Stimulated activated CD8-positive, alpha-beta memory T cell treated with anti-CD3 and anti-CD28 coated beads, Interleukin-7, amount 100 ng/mL, for 1 hour (primary cell): ENCODE data around the gene FAM117A.

Experiments
- DNase-seq, 2 donors: peaks; one replicate each; pipeline ENCODE4 v3.0.0-alpha.2; 2020; ENCODE audit warnings: low read depth in 2 of 2

Gene FAM117A, protein sequence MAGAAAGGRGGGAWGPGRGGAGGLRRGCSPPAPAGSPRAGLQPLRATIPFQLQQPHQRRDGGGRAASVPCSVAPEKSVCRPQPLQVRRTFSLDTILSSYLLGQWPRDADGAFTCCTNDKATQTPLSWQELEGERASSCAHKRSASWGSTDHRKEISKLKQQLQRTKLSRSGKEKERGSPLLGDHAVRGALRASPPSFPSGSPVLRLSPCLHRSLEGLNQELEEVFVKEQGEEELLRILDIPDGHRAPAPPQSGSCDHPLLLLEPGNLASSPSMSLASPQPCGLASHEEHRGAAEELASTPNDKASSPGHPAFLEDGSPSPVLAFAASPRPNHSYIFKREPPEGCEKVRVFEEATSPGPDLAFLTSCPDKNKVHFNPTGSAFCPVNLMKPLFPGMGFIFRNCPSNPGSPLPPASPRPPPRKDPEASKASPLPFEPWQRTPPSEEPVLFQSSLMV

DNA sequence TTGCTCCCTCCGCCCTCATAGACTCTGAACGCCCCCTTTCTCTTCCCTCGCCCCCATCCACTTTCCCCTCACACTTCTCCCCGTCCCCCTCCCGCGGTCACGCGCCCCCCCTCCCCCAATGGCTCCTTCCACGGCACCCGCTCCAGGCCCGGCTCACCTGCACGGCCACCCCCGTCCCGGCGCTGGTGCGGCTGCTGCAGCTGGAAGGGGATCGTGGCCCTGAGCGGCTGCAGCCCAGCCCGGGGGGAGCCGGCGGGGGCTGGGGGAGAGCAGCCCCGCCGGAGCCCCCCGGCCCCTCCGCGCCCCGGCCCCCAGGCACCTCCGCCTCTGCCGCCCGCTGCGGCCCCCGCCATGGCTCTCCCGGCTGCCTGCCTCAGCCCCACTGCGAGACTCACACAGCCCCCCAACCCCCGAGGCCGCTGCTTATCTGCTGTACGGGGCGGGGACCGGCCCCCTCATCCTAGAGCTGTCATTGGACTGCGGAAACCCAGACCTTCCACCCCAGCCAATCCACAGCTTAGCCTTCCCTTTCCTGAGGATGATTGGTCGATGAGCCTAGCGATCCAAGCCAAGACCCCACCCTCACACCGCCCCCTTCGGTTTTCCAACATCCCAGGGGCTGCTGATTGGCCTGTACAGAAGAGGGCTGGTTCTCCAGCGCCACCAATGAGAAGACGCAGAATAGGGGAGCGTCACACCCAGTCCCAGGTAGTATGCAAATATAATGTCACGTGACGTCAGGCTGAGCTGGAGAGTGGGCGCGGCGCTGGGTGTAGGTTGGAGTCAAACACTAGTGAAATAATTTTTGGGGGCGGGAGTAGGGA, at the start of gene FAM117A:
TSS of gene FAM117A (minus strand) at position 397 of the 824 bp plus-strand sequence. CDS start at position 353, 44 bp downstream.
- peak; percentile 80 to 85 for DNase-seq

DNA sequence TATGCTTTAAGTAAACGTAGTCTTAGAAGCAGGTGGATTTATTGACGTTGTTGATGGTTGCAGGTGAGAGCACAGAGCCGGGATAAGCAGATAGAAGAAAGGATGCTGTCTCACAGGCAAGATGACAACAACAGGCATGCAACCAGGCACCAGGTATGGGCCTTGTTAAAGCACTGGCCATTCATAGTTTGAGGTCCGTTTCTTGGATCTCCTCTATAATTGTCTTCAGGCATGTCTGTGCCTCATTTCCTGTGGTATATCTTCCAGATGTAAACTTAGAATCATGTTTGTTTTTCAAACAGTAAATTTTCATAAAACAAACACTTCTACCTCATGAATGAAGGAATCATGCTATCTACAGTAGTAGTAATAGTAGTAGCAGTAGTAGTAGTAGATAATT, 45.1 kb upstream of the FAM117A start:
- no peak for DNase-seq

DNA sequence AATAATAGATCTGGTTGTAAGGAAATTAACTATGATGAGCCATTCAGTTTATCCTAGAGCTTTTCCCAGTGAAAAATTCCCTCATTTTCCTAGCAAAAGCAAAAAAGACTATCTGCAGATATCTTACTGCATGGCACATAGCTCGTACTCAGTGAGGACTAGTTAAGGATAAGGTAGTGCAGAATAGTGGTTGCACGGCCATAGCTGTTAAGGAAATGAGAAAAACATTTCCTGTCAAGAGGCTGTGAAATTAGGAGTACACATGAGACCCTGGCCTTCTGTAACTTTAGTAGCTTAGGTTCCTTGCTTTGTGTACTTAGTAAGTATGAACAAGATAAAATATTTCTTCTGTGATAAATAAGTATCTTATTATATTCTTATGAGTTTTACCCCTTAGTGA, 34.8 kb upstream of the FAM117A start:
- no peak for DNase-seq

DNA sequence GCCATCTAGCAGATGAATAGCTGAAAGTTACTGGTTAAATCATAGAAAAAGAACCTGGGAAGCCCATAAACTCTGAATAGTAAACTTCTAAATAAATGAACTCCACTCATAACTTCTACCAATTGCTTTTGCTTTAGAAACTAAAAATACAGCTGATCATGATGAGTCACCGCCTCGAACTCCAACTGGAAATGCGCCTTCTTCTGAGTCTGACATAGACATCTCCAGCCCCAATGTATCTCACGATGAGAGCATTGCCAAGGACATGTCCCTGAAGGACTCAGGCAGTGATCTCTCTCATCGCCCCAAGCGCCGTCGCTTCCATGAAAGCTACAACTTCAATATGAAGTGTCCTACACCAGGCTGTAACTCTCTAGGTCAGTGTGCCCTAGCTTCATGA, 34.3 kb upstream of the FAM117A start:
- no peak for DNase-seq

DNA sequence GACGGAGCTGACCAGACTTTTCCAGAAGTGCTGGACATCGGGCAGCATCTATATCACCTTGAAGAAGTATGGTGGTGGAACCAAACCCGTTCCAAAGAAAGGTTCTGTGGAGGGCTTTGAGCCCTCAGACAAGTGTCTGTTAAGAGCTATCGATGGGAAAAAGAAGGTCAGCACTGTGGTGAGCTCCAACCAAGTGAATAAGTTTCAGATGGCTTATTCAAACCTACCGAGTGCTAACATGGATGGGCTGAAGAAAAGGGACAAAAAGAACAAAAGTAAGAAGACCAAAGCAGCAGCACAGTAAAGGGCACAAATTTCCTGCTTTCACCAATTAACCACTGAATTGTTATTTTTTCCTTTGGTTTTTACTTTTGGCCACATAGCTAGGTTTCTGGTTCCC, 31.4 kb upstream of the FAM117A start:
- no peak for DNase-seq

DNA sequence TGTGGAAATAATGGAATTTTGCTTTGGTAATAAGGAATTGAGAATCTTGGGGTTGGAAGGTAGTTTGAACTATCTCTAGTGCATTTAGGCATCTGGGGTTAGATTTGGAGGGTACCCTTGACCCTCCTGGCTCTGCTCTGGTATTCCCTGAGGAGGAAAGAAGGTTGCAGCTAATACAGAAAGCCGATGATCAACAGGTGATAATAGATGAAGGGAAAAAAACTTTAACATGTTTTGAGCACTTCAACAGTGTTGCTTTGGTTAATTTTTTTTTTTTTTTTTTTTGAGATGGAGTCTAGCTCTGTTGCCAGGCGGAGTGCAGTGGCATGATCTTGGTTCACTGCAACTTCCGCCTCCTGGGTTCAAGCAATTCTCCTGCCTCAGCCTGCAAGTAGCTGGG, 29.4 kb upstream of the FAM117A start:
- no peak for DNase-seq

DNA sequence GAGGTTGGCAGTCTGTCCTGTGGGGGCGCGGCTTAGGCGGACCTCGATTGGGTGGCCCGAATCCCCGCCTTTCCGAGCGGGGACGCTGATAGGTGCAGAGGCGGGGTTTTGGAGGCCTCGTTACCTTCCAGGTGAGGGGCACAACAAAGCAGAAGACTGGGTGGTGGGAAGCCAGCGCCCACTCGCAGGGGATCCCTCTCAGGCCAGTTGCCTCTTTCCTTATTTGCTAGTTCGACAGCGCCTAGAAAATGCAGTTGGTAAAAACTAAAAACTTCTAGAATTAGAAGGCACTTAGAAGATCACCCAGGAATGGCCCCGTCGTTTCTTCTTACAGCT, 25.3 kb upstream of the FAM117A start:
- no peak for DNase-seq

DNA sequence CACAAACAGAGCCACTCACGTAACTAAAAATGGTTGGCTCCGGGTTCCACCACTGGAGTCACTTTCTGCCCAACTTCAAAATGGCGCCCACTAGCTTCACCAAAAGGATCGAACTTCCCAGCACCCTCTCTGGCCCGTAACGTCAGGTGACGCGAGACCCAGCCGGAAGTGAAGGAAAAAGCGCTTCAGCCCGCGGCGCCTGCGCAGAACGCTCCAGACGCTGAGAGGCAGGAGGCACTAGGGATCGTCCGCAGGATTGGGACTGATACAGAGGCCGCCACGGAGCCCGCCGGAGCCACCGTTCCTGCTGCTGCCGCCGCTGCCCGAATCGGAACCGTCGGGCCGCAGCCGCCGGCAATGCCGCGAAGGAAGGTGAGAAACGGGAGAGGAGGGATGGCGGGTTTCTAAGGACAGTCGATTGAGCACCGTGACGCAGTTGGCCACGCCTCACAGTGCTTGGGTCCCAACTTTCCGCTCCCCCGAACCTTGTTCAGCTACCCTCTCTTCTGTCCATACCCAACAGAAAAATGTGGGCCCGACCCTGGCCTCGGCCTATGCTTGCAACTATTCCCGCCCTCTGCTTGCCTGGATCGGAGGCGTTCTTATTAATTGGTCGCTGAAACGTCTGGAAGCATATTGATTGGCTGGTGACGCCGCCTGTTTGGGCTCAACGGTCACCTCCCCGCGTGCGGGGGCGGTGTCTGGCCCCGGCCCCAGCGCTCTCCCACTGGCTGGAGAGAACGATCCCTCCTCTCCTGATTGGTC, 24.7 kb upstream of the FAM117A start, which contains the start of gene KAT7:
TSS of gene KAT7 (plus strand) at position 204 of the 765 bp plus-strand sequence. CDS start at position 358, 154 bp downstream.
- DNase-seq = peak; percentile 94

DNA sequence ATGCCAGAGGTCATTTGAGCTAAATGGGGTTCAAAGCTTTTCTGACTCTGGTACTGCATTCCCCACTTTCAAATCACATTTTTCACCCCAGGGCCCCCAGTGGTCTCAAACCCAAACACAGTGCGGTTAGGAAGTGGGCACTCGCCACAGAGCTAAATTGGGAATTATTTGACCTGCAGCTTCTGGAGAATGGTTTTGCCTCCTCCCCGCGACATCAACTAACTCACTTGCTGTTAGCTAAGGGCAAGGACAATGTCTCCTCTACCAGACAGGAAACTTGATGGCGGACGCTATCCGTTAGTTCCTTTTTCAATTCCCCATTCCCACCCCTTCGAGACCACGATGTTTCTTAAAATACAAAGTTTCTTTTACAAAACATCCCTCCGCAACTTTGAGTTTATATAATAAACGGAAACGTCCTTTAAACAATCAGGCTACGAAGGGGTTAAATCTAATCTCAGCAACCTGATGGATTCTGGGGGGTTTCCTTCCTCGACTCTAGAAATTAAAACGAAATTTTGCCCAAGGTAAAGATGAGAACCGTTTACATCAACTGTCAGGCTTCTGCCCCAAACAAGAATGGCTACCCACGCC, 24.1 kb upstream of the FAM117A start:
- no peak for DNase-seq

DNA sequence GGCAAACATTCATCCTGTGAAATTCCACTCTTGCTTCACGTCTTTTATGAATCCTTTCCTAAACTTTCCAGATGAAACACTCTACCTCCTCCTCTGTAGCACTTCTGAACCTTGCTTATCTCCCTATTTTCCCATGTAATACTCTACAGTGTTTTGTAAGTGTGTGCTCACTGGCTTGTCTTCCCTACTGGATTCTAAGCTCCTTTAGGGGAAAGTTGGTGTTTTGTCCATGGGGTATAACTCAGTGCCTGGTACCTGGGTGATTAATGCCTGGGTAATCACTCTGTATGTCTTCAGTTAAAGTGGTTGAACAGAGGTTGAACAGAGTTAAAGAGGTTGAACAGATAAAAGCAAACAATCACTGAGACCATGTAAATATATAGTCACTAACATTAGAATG, 20.7 kb upstream of the FAM117A start:
- DNase-seq = no peak

DNA sequence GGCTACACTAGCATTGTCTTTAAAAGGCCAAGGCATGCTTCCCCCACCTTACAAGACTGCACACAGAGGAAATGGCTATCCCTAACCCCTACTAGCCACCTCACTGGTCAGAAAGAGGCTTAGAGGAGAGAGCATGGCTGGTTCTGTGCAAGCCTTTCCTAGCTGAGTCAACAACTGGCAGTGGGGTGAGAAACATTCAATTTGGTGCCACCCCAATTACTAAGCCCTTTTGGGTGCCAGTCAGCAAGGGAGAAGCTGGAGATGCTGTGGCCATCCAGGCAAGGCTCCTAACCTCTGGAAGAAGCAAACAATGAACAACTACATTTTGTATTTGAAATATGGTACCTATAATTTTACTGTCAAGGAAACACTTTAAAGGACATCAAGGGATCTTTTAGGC, 19.9 kb upstream of the FAM117A start:
- no peak for DNase-seq

DNA sequence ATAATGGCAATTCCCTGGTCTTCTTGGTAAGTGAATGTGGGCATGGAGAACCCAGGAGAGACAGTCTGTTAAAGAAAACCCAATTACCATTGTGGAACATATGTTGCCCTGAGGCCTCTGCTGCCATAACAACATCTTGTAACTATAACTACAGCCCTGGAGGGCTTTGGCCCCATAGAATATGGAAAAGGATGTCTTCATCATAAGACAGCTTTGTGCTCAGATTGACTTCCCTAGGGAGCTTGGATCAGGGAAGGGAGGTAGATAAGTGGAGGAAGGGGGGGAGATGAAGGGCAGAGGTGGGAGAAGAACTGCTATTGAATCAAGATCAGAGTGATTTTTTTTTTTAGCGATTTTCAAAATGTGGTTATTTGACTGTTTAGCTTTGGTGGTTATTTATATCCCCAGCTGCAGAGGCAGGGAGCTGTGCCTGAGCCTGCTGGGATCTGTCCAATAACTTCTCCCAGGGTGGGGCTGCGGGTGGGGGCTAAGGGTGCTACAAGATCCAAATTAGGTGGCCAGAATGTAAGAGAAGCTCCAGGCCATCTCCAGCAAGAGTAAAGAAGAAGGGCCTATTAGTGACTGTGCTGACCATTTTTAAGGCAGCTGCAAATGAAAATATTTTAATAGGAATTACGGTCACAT, 19.3 kb upstream of the FAM117A start:
- DNase-seq = no peak

DNA sequence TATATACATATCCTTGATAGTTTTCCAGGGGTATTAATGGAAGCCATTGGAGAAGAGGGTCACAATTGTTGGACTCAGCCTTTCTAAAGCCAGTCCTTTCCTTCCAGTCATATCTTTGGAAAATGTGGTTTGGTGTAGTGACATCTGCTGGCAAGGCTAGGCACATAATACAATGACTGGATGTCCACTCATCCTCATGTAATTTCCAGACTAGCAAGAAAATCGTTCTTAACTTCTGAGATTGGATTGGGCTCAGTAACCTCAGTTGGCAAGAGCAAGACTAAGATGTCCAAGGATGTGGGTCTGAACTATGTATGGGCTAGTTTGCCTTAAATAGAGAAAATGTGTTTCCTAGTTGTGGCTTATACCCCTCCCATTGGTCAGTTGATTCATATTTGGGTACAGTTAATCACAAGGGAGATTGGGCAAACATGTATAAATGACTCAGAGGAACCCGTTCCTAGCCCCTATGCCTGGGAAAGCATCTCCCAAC, 15.9 kb upstream of the FAM117A start:
- DNase-seq = no peak

DNA sequence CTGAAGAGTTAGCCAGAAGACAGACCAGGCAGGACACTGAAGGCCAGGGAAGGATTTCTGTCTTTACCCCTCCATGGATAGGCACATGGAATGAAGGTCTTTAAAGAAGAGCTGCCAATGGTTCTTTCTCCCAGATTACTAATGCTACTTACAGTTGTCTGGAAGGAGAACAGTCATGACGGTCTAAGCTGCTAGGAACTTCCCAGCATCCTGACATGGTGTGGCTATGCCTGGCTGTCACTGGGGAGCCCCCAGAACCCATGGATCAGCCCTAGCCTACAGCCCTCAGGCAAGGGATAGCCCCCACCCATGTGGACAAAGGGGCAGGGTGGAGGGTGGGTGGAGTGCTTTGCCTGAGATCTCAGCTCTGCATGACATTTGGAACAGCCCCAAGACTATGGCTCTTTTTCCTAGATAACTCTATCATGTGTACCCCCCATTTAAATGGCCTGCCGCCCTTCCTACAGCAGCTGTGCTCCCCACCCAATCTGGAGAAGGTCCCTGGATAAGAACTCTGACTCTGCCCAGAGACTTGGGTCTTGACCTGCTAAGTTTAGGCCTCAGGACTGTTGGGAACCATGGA, 15.3 kb upstream of the FAM117A start:
- no peak for DNase-seq

DNA sequence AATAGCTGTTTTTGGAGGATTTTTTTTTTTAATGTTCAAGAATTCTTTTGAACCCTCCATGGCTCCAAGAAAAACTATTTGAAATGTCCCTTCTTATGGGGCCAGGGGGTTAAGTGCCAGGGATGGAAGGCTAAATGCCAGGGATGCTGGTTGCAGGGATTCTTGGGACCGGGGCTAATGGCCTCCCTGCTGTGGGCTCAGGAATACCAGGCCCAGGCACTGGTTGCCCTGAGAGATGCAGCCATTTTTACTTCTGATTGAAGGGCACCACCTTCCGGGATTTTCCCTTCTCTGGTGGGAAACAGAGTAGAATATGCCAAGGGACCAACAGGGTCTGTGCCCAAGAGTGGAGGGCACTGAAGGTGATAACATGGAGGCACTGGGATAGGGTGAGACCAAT, 13.6 kb upstream of the FAM117A start:
- DNase-seq = no peak

DNA sequence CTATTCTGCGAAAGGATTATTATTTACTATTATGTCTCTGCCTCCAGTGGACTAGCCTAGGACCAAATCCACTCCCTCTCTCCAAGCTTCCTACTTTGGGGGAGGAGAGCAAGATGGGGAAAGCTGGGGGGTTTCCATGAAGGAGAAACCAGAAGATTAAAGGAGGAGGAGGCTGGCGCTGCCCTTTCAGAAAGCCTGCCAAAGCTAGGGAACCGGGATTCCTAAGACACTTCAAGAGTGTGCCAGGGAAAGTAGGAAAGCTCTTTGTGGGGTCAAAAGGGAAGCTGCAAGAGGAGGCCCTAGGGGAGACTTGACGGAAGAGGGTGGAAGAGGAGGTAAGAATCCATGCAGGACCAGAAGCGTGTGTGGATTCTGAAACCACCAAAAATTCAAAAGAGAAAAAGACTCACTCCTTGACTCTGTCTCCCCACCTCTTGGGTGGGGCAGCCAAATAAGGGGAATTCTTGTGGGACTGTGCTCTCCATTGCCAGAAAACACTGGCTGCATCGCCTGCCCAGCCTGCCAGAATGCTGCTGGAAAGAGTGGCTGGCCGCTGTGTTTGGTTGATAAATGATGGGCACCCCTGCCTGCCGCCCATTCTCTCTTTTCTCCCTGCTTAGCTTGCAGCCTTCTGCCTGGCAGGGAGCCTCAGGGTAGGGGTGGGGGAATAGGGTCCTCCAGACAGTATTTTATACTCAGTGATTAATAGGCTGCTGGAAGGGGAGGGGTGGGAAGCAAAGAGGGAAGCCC, 12.8 kb upstream of the FAM117A start:
- no peak for DNase-seq

DNA sequence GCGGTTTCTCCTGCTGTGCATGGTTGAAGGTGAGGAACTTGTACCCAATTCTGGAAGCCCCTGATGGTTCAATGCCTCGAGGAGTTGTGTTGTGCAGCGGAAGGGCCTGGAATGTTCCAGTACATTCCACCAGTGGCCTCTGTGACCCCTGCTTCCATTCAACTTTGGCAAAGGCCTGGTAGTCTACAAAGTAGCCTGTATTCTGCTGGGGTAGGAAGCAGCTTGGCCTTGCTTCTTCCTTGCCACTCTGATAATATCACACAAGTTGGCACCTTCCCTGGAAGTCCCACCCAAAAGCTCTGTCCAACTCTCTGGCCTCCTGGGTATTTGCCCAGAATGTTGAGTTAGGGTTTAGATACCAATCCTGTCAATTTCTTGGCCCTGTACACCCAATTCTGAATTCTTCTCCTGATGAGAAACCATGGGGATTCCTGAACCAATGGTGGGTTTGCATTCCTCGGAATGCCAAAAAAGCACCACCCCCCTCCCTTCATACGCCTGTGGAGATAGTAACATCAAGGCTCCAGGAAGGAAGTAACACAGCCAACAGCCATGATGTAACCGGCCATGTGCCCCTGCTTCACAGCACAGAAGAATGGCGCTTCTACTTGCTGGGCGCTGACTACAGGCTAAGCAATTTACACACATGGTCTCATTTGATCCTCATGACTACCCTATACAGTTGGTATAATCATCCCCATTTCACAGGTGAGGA, 11.8 kb upstream of the FAM117A start:
- DNase-seq = no peak

DNA sequence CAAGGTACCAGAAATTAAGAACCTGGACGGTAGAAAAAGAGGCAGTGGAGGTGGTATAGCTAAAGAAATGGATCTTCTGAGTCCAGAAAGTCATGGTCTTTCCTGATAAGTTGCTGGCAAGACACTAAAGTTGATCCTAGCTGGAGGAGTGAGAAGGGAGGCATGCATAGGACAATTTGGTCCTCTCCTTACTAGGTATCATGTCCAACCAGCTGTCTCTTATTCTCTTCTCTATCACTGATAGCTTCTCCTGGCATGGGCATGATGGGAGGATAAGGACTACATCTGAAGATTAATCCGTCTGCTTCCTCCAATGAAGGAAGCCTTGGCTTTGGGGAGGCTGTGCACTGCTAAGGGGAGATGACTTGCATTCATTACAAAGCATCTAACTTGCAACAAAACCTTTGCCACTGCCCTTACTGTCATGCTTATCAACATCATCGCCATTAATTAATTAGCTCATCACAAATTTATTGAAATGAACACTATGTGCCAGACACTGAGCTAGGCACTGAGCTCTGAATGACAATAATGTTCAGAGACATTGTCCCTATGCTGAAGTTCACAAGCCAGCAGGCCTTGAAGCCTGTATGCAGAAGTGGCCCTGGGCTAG, 3.1 kb upstream of the FAM117A start:
- no peak for DNase-seq
